ENCODE measurements around the gene TGFBR3L.
A peak's percentile ranks its signal among the peaks of the same experiment; 100 is the strongest.
"Not testable (repeated sequence)": the region's sequence is repeated elsewhere in the genome, so short reads cannot be mapped to it uniquely, and the experiment has no call there.

TGFBR3L gene

GRCh38 chr19:7917267-7918061, 2.8 kb downstream of the TGFBR3L start:
- DNase-seq (ENCODE audit: low read depth) = peak; percentile 40

- DNase-seq (ENCODE audit: low read depth) = not testable (repeated sequence)
These were observed 3.5 kb downstream of the TGFBR3L start for GRCh38 chr19:7918062-7918614.

GRCh38 chr19:7918615-7919421, 4.2 kb downstream of the TGFBR3L start:
- no peak for DNase-seq (ENCODE audit: low read depth)

- peak; percentile 93 for DNase-seq (ENCODE audit: low read depth)
These were observed 5.2 kb downstream of the TGFBR3L start, which contains the start of gene SNAPC2 for GRCh38 chr19:7919610-7920518. Gene SNAPC2, plus strand, starts transcription at chr19:7920338. Its CDS starts 29 bp downstream, at chr19:7920367.

- peak; percentile 100 for DNase-seq (ENCODE audit: low read depth)
These were observed 6.1 kb downstream of the TGFBR3L start for GRCh38 chr19:7920519-7921301.

GRCh38 chr19:7921302-7921966, 6.8 kb downstream of the TGFBR3L start:
- no peak for DNase-seq (ENCODE audit: low read depth)

GRCh38 chr19:7921967-7922835, 7.6 kb downstream of the TGFBR3L start:
- no peak for DNase-seq (ENCODE audit: low read depth)

GRCh38 chr19:7922836-7923195, 8.2 kb downstream of the TGFBR3L start:
- DNase-seq (ENCODE audit: low read depth) = no peak

GRCh38 chr19:7923295-7924191, 8.9 kb downstream of the TGFBR3L start:
- DNase-seq (ENCODE audit: low read depth) = no peak

GRCh38 chr19:7924241-7924640, 9.6 kb downstream of the TGFBR3L start:
- no peak for DNase-seq (ENCODE audit: low read depth)

- no peak for DNase-seq (ENCODE audit: low read depth)
These were observed 10.1 kb downstream of the TGFBR3L start for GRCh38 chr19:7924651-7925170.

- DNase-seq (ENCODE audit: low read depth) = peak; percentile 66
These were observed 10.7 kb downstream of the TGFBR3L start for GRCh38 chr19:7925171-7925851.

- peak; percentile 73 for DNase-seq (ENCODE audit: low read depth)
These were observed 11.5 kb downstream of the TGFBR3L start, which contains the start of gene CTXN1 for GRCh38 chr19:7926021-7926726. Gene CTXN1, minus strand, starts transcription at chr19:7926135. Its CDS starts 597 bp downstream, at chr19:7925538.

- no peak for DNase-seq (ENCODE audit: low read depth)
These were observed 12.3 kb downstream of the TGFBR3L start for GRCh38 chr19:7926727-7927604.

- DNase-seq (ENCODE audit: low read depth) = no peak
These were observed 13.1 kb downstream of the TGFBR3L start for GRCh38 chr19:7927605-7928333.
